ENCODE data around the gene COL13A1.

The COL13A1 gene

GRCh38 chr10:69847883-69848282 lies 46.2 kb downstream of the COL13A1 start:
- no peak for FAIRE-seq

- FAIRE-seq: no peak
Measured at GRCh38 chr10:69848454-69848853, 46.7 kb downstream of the COL13A1 start.

- no peak for FAIRE-seq
Measured at GRCh38 chr10:69849825-69850224, 48.1 kb downstream of the COL13A1 start.

- FAIRE-seq: no peak
Measured at GRCh38 chr10:69850440-69850839, 48.7 kb downstream of the COL13A1 start.

- no peak for FAIRE-seq
Measured at GRCh38 chr10:69851306-69851705, 49.6 kb downstream of the COL13A1 start.

- no peak for FAIRE-seq
Measured at GRCh38 chr10:69853064-69853463, 51.4 kb downstream of the COL13A1 start.

- no peak for FAIRE-seq
Measured at GRCh38 chr10:69854511-69855345, 53.0 kb downstream of the COL13A1 start.

GRCh38 chr10:69855346-69856111 lies 53.8 kb downstream of the COL13A1 start:
- no peak for FAIRE-seq

GRCh38 chr10:69856601-69857166 lies 55.0 kb downstream of the COL13A1 start:
- FAIRE-seq: no peak

- no peak for FAIRE-seq
Measured at GRCh38 chr10:69858201-69858600, 56.5 kb downstream of the COL13A1 start.

DNA sequence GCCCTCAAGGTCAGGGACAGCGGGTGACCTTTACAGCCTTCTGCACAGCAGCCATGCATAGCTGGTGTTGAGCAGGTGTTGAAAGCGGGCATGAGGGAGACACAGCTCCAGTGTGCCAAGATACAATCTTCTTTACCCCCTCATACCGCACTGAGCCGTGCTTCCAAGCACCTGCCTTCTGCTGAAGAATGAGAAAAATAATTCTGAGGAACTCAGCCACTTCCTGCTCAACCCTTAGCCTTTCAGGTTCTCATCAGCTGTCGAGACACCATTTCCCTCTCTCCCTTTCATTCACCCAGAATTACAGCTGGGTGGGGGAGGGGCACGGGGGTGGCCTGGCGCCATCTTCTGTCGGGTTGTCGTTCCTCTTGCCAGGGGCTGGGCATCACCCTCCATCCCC lies 58.6 kb downstream of the COL13A1 start:
- no peak for FAIRE-seq

DNA sequence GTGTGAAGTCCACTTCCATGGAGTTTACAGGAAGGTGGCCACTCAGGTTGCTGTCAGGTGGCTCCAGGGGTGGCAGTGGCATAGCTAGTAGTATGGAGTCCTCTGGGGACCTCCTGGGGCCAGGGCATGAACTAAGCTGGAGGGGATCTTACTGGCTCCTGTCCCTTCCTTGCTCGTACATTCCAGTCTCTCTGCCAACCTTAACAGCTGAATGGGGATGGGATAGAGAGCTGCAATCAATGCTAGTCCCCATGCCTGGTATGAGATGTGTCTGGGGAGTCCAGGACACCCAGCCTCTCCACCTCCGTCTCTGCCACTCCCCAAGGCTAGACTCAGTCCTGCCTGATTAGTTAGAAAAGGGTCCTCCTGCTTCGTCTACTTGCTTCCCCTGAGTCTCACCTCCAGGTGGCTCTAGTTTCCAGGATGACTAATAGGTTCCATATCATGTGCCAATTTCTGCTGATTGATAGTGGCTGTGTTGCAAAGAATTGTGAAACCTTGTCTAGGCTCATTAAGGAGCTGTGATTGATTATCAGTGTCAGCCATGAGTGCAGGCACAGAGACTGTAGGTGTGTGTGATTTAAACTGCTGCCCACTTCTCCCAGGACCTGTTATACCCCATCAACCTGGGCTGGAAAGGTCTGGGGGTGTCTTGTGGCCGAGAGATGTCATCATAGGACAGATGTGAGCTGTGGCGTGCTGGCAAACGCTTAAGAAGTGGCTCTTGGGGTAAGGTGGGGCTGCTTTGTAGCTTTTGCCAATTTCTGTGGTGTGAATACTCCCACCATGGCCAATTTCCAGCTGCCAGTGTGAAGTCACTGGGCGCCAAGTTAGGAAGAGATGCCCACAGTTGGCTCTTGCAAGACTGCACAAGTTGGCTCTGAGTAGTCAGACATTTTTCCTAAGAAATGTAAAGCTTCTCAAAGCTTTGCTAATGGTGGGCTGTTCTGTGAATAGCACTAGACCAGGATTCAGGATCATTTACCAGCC lies 59.8 kb downstream of the COL13A1 start:
- no peak for FAIRE-seq

DNA sequence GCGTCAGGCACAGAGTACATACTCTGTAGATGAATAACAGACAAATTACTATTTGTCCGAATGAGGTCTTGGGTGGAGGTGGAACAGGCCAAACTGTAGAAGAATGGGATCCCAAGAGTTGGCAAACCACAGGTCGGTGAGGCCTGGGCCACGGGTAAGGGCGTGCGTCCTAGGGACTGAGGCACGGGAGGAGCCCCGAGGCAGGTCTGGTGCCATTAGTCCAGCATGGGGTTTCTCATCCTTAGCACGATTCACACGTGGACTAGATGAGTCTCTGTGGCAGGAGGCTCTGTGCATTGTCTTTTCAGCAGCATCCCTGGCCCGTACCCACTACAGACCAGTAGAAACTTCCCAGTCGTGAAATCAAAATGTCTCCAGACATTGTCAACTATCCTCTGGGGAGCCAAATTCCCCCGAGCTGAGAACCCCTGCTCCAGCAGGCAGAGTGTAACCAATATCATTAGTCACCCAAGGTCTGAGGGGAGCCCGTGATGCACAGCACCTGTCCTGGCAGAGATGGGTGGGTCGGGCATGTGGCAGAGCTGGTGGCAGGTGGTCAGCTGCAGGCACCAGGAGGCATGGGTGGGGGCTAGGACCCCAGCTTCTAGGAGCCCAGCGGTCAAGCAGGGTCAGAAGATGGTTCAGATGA lies 61.3 kb downstream of the COL13A1 start:
- no peak for FAIRE-seq

DNA sequence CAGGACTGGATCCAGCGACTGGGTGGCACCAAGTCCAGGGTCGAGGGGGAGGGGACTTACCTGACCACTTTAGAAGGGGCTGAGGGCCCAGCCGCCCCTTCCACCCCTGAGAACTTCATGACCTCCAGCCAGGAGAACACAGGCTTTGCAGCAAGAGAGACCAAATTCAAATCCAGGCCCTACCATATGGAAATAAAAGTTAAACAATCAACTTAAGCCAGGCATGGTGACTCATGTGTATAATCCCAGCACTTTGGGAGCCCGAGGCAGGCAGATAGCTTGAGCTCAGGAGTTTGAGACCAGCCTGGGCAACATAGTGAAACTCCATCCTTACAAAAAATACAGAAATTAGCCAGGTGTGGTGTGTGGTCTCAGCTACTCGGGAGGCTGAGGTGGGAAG lies 61.9 kb downstream of the COL13A1 start:
- no peak for FAIRE-seq

- FAIRE-seq: no peak
Measured at GRCh38 chr10:69864321-69864720, 62.6 kb downstream of the COL13A1 start.

GRCh38 chr10:69865450-69865849 lies 63.7 kb downstream of the COL13A1 start:
- no peak for FAIRE-seq

GRCh38 chr10:69866246-69866687 lies 64.6 kb downstream of the COL13A1 start:
- no peak for FAIRE-seq

DNA sequence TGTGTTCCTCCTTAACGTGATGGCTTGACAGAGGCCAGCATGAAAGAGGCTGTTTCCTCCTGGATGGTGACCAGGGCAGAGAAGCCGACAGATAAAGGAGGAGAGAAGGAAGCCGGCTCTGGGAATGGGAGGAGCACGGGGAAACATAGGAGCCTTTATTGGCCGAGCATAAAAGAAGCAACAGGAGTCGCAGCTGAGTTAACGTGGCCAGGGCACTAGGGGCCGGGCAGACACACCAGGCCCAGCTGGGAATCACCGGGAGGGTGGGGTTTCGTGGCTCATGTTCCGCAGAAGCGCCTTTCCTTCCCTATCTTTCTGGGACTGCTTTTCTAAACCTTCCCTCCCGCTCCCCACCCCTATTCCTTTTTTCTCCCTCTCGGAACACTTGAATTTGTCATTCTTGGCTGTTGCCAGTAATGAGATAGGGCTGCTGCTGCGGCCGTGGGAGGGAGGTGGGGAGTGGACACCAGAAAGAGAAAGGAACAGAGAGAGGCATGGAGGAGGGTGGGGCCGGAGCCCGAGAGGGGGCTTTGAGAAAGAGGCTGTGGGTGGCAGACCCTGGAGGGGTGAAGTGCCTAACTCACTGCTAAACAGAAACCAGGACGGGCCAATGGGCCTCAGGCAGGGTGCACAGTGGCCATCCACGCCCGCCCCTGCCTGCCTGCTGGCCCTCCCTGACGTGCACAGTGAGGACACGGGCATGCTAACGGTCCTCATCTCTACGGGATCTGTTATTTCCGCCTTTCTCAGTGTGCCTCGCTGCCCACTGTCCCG lies 65.2 kb downstream of the COL13A1 start:
- no peak for FAIRE-seq

DNA sequence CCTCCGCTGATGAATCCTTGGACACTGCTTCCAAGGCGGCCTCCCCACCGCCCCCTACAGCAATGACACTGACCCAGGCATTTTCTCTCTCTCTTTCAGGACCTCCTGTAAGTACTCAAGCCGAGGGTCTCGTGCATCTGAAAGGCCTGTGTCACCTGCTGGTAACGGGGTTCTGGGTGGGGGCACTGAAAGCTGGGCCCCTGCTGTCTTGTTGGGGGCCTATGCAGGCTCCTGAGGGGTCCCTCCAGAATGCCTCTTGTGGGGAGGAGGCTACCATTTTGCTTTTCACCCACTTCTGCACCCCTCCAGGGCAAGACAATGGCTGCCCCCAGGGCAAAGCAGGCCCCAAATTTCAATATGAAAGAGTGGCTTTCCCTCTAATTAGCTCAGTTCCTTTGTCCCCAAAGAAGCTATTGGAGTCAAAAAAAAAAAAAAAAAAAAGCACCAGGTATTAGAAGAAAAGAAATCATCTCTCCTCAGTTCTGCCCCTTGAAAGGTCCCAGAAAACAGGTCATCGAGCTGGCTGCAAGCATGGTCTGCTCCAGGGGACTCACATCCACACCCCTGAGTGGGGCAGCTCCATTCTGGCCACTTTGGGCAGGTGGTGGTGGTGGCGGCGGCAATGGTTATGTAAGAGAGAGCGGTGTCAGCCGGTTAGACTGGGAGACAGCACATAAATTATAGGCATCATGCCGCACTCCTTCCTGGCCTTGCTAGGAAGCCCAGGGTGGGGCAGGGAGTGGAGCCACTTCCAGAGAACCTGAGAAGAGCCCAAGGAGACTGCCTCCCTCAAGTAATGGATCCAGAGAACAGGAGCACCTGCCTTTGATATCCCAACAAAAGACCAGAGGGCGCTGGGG lies 66.2 kb downstream of the COL13A1 start:
- no peak for FAIRE-seq

- no peak for FAIRE-seq
Measured at GRCh38 chr10:69868821-69869220, 67.1 kb downstream of the COL13A1 start.

Data from G401.6 (cell line).